ENCODE results near the gene ITGB5. TPM values are rescaled to one million over a fixed set of nuclear protein-coding genes. Genes with fewer than 3 reads are reported as not detected.

Gene ITGB5
- total and polyA plus RNA-seq, 4 donors = 16.9 to 66.6 (median 48.0) TPM

DNA sequence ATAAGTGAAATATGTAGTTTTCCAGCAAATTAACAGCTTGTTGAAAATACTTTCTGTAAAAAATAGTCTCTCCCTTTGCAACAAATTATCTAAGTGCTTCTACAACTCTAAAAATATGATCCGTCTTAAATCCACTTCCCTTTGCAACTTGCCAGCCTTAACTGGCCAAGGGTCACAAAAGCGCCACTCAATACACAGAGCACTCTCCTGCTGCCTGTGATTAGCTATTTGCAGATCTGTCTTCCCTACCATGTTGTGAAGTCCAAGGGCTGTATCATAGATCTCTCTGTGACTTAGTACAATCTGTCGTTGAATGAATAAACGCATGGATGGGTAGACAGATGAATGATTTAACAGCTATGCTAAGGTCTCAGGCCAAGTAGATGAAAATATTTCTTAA is 76.2 kb downstream of the ITGB5 start (continued):
- TF ChIP-seq, protein P1, sequence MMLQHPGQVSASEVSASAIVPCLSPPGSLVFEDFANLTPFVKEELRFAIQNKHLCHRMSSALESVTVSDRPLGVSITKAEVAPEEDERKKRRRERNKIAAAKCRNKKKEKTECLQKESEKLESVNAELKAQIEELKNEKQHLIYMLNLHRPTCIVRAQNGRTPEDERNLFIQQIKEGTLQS (IDR thresholded peaks at IDR 0.05) = no peak
- TF ChIP-seq SP1 (IDR thresholded peaks at IDR 0.05) (no peak), EGR1 (IDR thresholded peaks at IDR 0.05; ENCODE audit: low read depth in 2 of 2) (no peak)

DNA sequence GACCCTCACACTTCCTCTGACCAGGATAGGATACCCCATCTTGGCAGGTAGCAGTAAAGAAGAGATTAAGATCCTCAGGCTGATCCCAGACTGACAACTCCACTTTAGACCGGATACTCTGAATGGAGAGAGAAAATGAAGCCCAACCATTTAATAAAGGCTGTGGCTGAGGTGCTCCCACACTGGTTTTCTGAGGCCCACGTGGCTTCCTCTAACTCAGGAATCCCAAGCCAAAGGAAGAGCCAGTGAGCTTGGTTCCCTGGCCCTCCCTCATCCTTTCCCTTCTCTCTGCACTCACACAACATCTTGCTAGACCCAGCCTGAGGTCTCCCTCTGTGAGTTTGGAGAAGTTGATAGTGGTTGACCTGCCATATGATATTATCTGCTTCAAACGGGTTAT is 78.1 kb downstream of the ITGB5 start:
- 83% methylated on average over 3 of the region's 3 CpGs for WGBS
- DNase-seq (ENCODE audit: low spot score) = no peak
- Histone ChIP-seq H3K27me3 (ENCODE audit: control insufficient read depth in 4 of 4, insufficient read depth in 4 of 4, low read length in 3 of 4) (no peaks in the 10 kb centered on the region), H3K36me3 (ENCODE audit: control insufficient read depth in 4 of 4, insufficient read depth in 3 of 4, low read depth in 1 of 4, low read length in 3 of 4) (peaks cover 0 to 10% (median 3%) of the 10 kb centered on the region in 4 donors), H3K9ac (ENCODE audit: low read depth in 1 of 2, low read length in 2 of 2) (no peak overlapping the region), H3K9me3 (ENCODE audit: control insufficient read depth in 4 of 4, low read length in 3 of 4) (no peaks in the 10 kb centered on the region), H3K4me1 (ENCODE audit: control insufficient read depth in 4 of 4, insufficient read depth in 4 of 4, low read length in 3 of 4) (peaks cover 0 to 10% (median 7%) of the 10 kb centered on the region in 4 donors), H3K4me3 (ENCODE audit: low read depth in 1 of 3, low read length in 3 of 3) (no peak overlapping the region), H3K27ac (ENCODE audit: low read depth in 1 of 2, low read length in 2 of 2) (no peak overlapping the region)
- TF ChIP-seq FOXA2 (IDR thresholded peaks at IDR 0.05) (no peak), HNF4G (IDR thresholded peaks at IDR 0.05) (no peak), RAD21 (IDR thresholded peaks at IDR 0.05) (no peak), SP1 (IDR thresholded peaks at IDR 0.05) (no peak), RXRA (IDR thresholded peaks at IDR 0.05) (no peak), HNF4A (conservative IDR thresholded peaks at IDR 0.05) (no peak), FOXA1 (IDR thresholded peaks at IDR 0.05) (no peak)
- TF ChIP-seq, protein P2, sequence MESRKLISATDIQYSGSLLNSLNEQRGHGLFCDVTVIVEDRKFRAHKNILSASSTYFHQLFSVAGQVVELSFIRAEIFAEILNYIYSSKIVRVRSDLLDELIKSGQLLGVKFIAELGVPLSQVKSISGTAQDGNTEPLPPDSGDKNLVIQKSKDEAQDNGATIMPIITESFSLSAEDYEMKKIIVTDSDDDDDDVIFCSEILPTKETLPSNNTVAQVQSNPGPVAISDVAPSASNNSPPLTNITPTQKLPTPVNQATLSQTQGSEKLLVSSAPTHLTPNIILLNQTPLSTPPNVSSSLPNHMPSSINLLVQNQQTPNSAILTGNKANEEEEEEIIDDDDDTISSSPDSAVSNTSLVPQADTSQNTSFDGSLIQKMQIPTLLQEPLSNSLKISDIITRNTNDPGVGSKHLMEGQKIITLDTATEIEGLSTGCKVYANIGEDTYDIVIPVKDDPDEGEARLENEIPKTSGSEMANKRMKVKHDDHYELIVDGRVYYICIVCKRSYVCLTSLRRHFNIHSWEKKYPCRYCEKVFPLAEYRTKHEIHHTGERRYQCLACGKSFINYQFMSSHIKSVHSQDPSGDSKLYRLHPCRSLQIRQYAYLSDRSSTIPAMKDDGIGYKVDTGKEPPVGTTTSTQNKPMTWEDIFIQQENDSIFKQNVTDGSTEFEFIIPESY (IDR thresholded peaks at IDR 0.05) = no peak
- TF ChIP-seq, protein P3, sequence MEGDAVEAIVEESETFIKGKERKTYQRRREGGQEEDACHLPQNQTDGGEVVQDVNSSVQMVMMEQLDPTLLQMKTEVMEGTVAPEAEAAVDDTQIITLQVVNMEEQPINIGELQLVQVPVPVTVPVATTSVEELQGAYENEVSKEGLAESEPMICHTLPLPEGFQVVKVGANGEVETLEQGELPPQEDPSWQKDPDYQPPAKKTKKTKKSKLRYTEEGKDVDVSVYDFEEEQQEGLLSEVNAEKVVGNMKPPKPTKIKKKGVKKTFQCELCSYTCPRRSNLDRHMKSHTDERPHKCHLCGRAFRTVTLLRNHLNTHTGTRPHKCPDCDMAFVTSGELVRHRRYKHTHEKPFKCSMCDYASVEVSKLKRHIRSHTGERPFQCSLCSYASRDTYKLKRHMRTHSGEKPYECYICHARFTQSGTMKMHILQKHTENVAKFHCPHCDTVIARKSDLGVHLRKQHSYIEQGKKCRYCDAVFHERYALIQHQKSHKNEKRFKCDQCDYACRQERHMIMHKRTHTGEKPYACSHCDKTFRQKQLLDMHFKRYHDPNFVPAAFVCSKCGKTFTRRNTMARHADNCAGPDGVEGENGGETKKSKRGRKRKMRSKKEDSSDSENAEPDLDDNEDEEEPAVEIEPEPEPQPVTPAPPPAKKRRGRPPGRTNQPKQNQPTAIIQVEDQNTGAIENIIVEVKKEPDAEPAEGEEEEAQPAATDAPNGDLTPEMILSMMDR (IDR thresholded peaks at IDR 0.05; ENCODE audit: low read depth, low read length, missing input control) = no peak
- TF ChIP-seq, protein P4, sequence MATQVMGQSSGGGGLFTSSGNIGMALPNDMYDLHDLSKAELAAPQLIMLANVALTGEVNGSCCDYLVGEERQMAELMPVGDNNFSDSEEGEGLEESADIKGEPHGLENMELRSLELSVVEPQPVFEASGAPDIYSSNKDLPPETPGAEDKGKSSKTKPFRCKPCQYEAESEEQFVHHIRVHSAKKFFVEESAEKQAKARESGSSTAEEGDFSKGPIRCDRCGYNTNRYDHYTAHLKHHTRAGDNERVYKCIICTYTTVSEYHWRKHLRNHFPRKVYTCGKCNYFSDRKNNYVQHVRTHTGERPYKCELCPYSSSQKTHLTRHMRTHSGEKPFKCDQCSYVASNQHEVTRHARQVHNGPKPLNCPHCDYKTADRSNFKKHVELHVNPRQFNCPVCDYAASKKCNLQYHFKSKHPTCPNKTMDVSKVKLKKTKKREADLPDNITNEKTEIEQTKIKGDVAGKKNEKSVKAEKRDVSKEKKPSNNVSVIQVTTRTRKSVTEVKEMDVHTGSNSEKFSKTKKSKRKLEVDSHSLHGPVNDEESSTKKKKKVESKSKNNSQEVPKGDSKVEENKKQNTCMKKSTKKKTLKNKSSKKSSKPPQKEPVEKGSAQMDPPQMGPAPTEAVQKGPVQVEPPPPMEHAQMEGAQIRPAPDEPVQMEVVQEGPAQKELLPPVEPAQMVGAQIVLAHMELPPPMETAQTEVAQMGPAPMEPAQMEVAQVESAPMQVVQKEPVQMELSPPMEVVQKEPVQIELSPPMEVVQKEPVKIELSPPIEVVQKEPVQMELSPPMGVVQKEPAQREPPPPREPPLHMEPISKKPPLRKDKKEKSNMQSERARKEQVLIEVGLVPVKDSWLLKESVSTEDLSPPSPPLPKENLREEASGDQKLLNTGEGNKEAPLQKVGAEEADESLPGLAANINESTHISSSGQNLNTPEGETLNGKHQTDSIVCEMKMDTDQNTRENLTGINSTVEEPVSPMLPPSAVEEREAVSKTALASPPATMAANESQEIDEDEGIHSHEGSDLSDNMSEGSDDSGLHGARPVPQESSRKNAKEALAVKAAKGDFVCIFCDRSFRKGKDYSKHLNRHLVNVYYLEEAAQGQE (IDR thresholded peaks at IDR 0.05) = no peak

DNA sequence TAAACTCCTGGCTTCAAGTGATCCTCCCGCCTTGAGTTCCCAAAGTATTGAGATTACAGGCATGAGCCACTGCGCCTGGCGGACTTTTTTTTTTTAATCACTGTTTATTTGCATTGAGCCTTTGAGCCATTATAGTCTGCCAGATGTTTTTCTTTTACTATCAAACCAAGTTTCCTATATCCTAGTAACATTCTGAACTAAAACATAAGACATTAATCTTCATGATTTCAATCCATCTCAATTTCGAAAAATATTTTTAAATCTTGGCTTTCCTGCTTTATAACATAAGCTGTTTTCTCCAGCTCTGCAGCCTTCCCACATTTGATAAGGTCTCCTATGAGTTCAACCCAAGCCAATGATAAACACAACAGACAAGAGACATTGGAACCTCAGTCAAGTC is 81.5 kb downstream of the ITGB5 start:
- Histone ChIP-seq H3K9me3 (ENCODE audit: control insufficient read depth in 4 of 4, low read length in 3 of 4) (no peaks in the 10 kb centered on the region), H3K36me3 (ENCODE audit: control insufficient read depth in 4 of 4, insufficient read depth in 3 of 4, low read depth in 1 of 4, low read length in 3 of 4) (peaks cover 0 to 13% (median 3%) of the 10 kb centered on the region in 4 donors), H3K4me3 (ENCODE audit: low read depth in 1 of 3, low read length in 3 of 3) (no peak overlapping the region), H3K27ac (ENCODE audit: low read depth in 1 of 2, low read length in 2 of 2) (no peak overlapping the region), H3K9ac (ENCODE audit: low read depth in 1 of 2, low read length in 2 of 2) (no peak overlapping the region), H3K27me3 (ENCODE audit: control insufficient read depth in 4 of 4, insufficient read depth in 4 of 4, low read length in 3 of 4) (no peaks in the 10 kb centered on the region), H3K4me1 (ENCODE audit: control insufficient read depth in 4 of 4, insufficient read depth in 4 of 4, low read length in 3 of 4) (peaks cover 7 to 16% (median 11%) of the 10 kb centered on the region in 4 donors)
- no peak for TF ChIP-seq FOXA2 (IDR thresholded peaks at IDR 0.05)
- TF ChIP-seq NR2F2 (IDR thresholded peaks at IDR 0.05) = no peak
- TF ChIP-seq, protein P4 (IDR thresholded peaks at IDR 0.05) = no peak
- no peak for TF ChIP-seq FOXA1 (IDR thresholded peaks at IDR 0.05)
- TF ChIP-seq, protein P5, sequence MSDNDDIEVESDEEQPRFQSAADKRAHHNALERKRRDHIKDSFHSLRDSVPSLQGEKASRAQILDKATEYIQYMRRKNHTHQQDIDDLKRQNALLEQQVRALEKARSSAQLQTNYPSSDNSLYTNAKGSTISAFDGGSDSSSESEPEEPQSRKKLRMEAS (IDR thresholded peaks at IDR 0.05) = no peak
- WGBS = 86% methylated on average over 4 of the region's 4 CpGs
- DNase-seq (ENCODE audit: low spot score) = no peak

Measured in liver (tissue), 9 donors.